ENCODE results near the gene LRRC9. TPM values are rescaled to one million over a fixed set of nuclear protein-coding genes. Genes with fewer than 3 reads are reported as not detected.
A peak's percentile ranks its signal among the peaks of the same experiment; 100 is the strongest.

LRRC9 gene
- total RNA-seq, 1 donor from 2014 or later: not detected

GRCh38 chr14:60051721-60052221 is 131.8 kb downstream of the LRRC9 start:
- Mint-ChIP-seq H3K4me3 (no peak overlapping the region), H3K36me3 (ENCODE audit: low read depth) (no peaks in the 10 kb centered on the region), H3K27ac (peak overlapping the region; percentile 36), H3K4me1 (peaks cover 7% of the 10 kb centered on the region), H3K9me3 (peaks cover 3% of the 10 kb centered on the region), H3K27me3 (peaks cover 14% of the 10 kb centered on the region)
- peak; percentile 64 for DNase-seq
- intact Hi-C loops (cut with micrococcal nuclease): no loop called here

GRCh38 chr14:60058087-60058486 is 138.1 kb downstream of the LRRC9 start:
- Mint-ChIP-seq H3K36me3 (ENCODE audit: low read depth) (no peaks in the 10 kb centered on the region), H3K4me3 (no peak overlapping the region), H3K27me3 (peaks cover 23% of the 10 kb centered on the region), H3K9me3 (no peaks in the 10 kb centered on the region), H3K4me1 (no peaks in the 10 kb centered on the region), H3K27ac (no peak overlapping the region)
- intact Hi-C loops (cut with micrococcal nuclease): no loop called here
- no peak for DNase-seq

- no peak overlapping the region for H3K27ac Mint-ChIP-seq
- intact Hi-C loops (cut with micrococcal nuclease): no loop called here
- no peaks in the 10 kb centered on the region for H3K4me1 Mint-ChIP-seq
- no peak overlapping the region for H3K4me3 Mint-ChIP-seq
- no peaks in the 10 kb centered on the region for H3K9me3 Mint-ChIP-seq
- no peaks in the 10 kb centered on the region for H3K36me3 Mint-ChIP-seq (ENCODE audit: low read depth)
- H3K27me3 Mint-ChIP-seq: peaks cover 15% of the 10 kb centered on the region
- DNase-seq: no peak
These were observed 141.4 kb downstream of the LRRC9 start for GRCh38 chr14:60061371-60061770.

GRCh38 chr14:60064491-60065072 is 144.6 kb downstream of the LRRC9 start:
- intact Hi-C loops (cut with micrococcal nuclease): loop anchor here (1.0 kb wide), 1 partner anchor 120 kb away; no protein-coding TSS in a partner anchor
- no peaks in the 10 kb centered on the region for H3K9me3 Mint-ChIP-seq
- DNase-seq: no peak

GRCh38 chr14:60067882-60068281 is 147.9 kb downstream of the LRRC9 start:
- H3K9me3 Mint-ChIP-seq: no peaks in the 10 kb centered on the region
- H3K36me3 Mint-ChIP-seq (ENCODE audit: low read depth): no peaks in the 10 kb centered on the region
- peaks cover 10% of the 10 kb centered on the region for H3K27me3 Mint-ChIP-seq
- no peaks in the 10 kb centered on the region for H3K4me1 Mint-ChIP-seq
- no peak for DNase-seq
- no peak overlapping the region for H3K4me3 Mint-ChIP-seq
- intact Hi-C loops (cut with micrococcal nuclease): loop anchor here (1.0 kb wide), 1 partner anchor 116 kb away; no protein-coding TSS in a partner anchor
- H3K27ac Mint-ChIP-seq: no peak overlapping the region

More at GRCh38 chr14:60064491-60065072, 144.6 kb downstream of the LRRC9 start:
- H3K36me3 Mint-ChIP-seq (ENCODE audit: low read depth): no peaks in the 10 kb centered on the region
- no peak overlapping the region for H3K4me3 Mint-ChIP-seq
- H3K27ac Mint-ChIP-seq: no peak overlapping the region
- H3K4me1 Mint-ChIP-seq: no peaks in the 10 kb centered on the region
- peaks cover 10% of the 10 kb centered on the region for H3K27me3 Mint-ChIP-seq

- no peak overlapping the region for H3K27ac Mint-ChIP-seq
These were observed 159.8 kb downstream of the LRRC9 start for GRCh38 chr14:60079723-60080122.

GRCh38 chr14:60085085-60085484 is 165.1 kb downstream of the LRRC9 start:
- Mint-ChIP-seq H3K36me3 (ENCODE audit: low read depth) (no peaks in the 10 kb centered on the region), H3K4me1 (peaks cover 2% of the 10 kb centered on the region), H3K4me3 (no peak overlapping the region), H3K27me3 (peaks cover 13% of the 10 kb centered on the region), H3K9me3 (no peaks in the 10 kb centered on the region), H3K27ac (no peak overlapping the region)
- DNase-seq: no peak
- intact Hi-C loops (cut with micrococcal nuclease): no loop called here

More at GRCh38 chr14:60079723-60080122, 159.8 kb downstream of the LRRC9 start:
- Mint-ChIP-seq H3K9me3 (peaks cover 8% of the 10 kb centered on the region), H3K4me1 (no peaks in the 10 kb centered on the region), H3K27me3 (peaks cover 16% of the 10 kb centered on the region), H3K4me3 (no peak overlapping the region), H3K36me3 (ENCODE audit: low read depth) (no peaks in the 10 kb centered on the region)
- intact Hi-C loops (cut with micrococcal nuclease): no loop called here
- no peak for DNase-seq

- H3K27ac Mint-ChIP-seq: no peak overlapping the region
- H3K36me3 Mint-ChIP-seq (ENCODE audit: low read depth): no peaks in the 10 kb centered on the region
- intact Hi-C loops (cut with micrococcal nuclease): no loop called here
- no peak for DNase-seq
- H3K4me1 Mint-ChIP-seq: peaks cover 4% of the 10 kb centered on the region
- no peak overlapping the region for H3K4me3 Mint-ChIP-seq
- no peaks in the 10 kb centered on the region for H3K9me3 Mint-ChIP-seq
- peaks cover 11% of the 10 kb centered on the region for H3K27me3 Mint-ChIP-seq
These were observed 165.7 kb downstream of the LRRC9 start for GRCh38 chr14:60085693-60086092.

- intact Hi-C loops (cut with micrococcal nuclease): no loop called here
- peaks cover 10% of the 10 kb centered on the region for H3K27me3 Mint-ChIP-seq
- H3K4me1 Mint-ChIP-seq: peaks cover 9% of the 10 kb centered on the region
- no peak for DNase-seq
- no peaks in the 10 kb centered on the region for H3K9me3 Mint-ChIP-seq
- no peak overlapping the region for H3K27ac Mint-ChIP-seq
- H3K36me3 Mint-ChIP-seq (ENCODE audit: low read depth): peaks cover 2% of the 10 kb centered on the region
- no peak overlapping the region for H3K4me3 Mint-ChIP-seq
These were observed 167.7 kb downstream of the LRRC9 start for GRCh38 chr14:60087668-60088067.

- H3K36me3 Mint-ChIP-seq (ENCODE audit: low read depth): peaks cover 9% of the 10 kb centered on the region
- peaks cover 2% of the 10 kb centered on the region for H3K9me3 Mint-ChIP-seq
- no peak overlapping the region for H3K27ac Mint-ChIP-seq
- DNase-seq: peak; percentile 40
- peaks cover 8% of the 10 kb centered on the region for H3K27me3 Mint-ChIP-seq
- H3K4me3 Mint-ChIP-seq: no peak overlapping the region
- intact Hi-C loops (cut with micrococcal nuclease): no loop called here
- peaks cover 21% of the 10 kb centered on the region for H3K4me1 Mint-ChIP-seq
These were observed 169.3 kb downstream of the LRRC9 start for GRCh38 chr14:60089221-60089620.

- Mint-ChIP-seq H3K27ac (peak overlapping the region; percentile 98), H3K4me3 (peak overlapping the region; percentile 98), H3K27me3 (no peaks in the 10 kb centered on the region), H3K36me3 (ENCODE audit: low read depth) (peaks cover 15% of the 10 kb centered on the region), H3K4me1 (peaks cover 35% of the 10 kb centered on the region), H3K9me3 (peaks cover 4% of the 10 kb centered on the region)
- intact Hi-C loops (cut with micrococcal nuclease): loop anchor here (1.0 to 10.0 kb wide), 6 partner anchors 60 to 664 kb away; partner anchors contain the start of genes DHRS7, JKAMP, L3HYPDH and PPM1A
- peak; percentile 76 for DNase-seq
These were observed 171.0 kb downstream of the LRRC9 start for GRCh38 chr14:60090864-60091519.

GRCh38 chr14:60091550-60092525 is 171.9 kb downstream of the LRRC9 start, which contains the start of gene PCNX4:
Gene PCNX4, plus strand, starts transcription at chr14:60091923. Its CDS starts 15,716 bp downstream, at chr14:60107639.
- Mint-ChIP-seq H3K27ac (peak within 1 kb of the TSS; percentile 98), H3K4me3 (peak within 1 kb of the TSS; percentile 98), H3K4me1 (peaks cover 35% of the 10 kb centered on the region), H3K27me3 (no peaks in the 10 kb centered on the region), H3K9me3 (peaks cover 4% of the 10 kb centered on the region), H3K36me3 (ENCODE audit: low read depth) (peaks cover 15% of the 10 kb centered on the region)
- intact Hi-C loops (cut with micrococcal nuclease): loop anchor here (1.0 to 10.0 kb wide), 9 partner anchors 59 to 903 kb away; partner anchors contain the start of genes DAAM1, DHRS7, JKAMP and L3HYPDH
- DNase-seq: peak; percentile 97

GRCh38 chr14:60092526-60092920 is 172.6 kb downstream of the LRRC9 start:
- H3K27ac Mint-ChIP-seq: peak overlapping the region; percentile 98
- intact Hi-C loops (cut with micrococcal nuclease): loop anchor here (1.0 to 10.0 kb wide), 6 partner anchors 92 to 904 kb away; partner anchors contain the start of genes DAAM1, JKAMP and L3HYPDH
- H3K27me3 Mint-ChIP-seq: no peaks in the 10 kb centered on the region
- peak overlapping the region; percentile 98 for H3K4me3 Mint-ChIP-seq
- peaks cover 4% of the 10 kb centered on the region for H3K9me3 Mint-ChIP-seq
- H3K36me3 Mint-ChIP-seq (ENCODE audit: low read depth): peaks cover 17% of the 10 kb centered on the region
- H3K4me1 Mint-ChIP-seq: peaks cover 35% of the 10 kb centered on the region
- peak; percentile 73 for DNase-seq
